ENCODE measurements around the gene PARD3B. TPM values are rescaled to one million over a fixed set of nuclear protein-coding genes. Genes with fewer than 3 reads are reported as not detected.

Gene PARD3B
- total RNA-seq, 4 donors from 2014 or later, result 6.5 to 17.3 (median 12.7) TPM

DNA sequence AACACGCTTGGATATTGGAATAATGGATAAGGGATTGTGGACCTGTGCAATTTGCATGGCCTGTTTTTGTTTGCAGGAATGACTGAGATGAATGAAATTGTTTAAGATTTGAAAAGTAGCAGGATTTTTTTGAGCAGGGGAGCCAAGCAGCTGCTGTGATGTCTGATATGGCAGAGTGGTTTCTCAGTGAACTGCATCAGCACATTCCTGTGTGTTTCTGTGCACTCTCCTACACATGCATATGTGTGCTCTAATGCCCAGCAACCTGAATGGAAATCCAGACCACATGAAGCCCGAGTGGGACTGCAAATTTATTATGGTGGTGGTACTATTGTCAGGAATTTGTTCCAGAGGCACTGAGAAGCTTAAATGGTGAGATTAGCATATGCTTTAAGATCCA, 161.7 kb downstream of the PARD3B start:
- intact Hi-C loops (cut with DNase I; ENCODE audit: low total_unique reads), result no loop called here
- TF ChIP-seq POLR2A (IDR thresholded peaks at IDR 0.05), result no peak
- TF ChIP-seq, protein P1, sequence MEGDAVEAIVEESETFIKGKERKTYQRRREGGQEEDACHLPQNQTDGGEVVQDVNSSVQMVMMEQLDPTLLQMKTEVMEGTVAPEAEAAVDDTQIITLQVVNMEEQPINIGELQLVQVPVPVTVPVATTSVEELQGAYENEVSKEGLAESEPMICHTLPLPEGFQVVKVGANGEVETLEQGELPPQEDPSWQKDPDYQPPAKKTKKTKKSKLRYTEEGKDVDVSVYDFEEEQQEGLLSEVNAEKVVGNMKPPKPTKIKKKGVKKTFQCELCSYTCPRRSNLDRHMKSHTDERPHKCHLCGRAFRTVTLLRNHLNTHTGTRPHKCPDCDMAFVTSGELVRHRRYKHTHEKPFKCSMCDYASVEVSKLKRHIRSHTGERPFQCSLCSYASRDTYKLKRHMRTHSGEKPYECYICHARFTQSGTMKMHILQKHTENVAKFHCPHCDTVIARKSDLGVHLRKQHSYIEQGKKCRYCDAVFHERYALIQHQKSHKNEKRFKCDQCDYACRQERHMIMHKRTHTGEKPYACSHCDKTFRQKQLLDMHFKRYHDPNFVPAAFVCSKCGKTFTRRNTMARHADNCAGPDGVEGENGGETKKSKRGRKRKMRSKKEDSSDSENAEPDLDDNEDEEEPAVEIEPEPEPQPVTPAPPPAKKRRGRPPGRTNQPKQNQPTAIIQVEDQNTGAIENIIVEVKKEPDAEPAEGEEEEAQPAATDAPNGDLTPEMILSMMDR (IDR thresholded peaks at IDR 0.05), result no peak
- 67 to 74% methylated on average over 2 of the region's 2 CpGs for WGBS, 2 donors
- H3K4me3 ChIP-seq (ENCODE audit: low read depth, poor library complexity, severe bottlenecking), result no peak overlapping the region
- DNase-seq (ENCODE audit: low spot score in 2 of 2), result no peak

DNA sequence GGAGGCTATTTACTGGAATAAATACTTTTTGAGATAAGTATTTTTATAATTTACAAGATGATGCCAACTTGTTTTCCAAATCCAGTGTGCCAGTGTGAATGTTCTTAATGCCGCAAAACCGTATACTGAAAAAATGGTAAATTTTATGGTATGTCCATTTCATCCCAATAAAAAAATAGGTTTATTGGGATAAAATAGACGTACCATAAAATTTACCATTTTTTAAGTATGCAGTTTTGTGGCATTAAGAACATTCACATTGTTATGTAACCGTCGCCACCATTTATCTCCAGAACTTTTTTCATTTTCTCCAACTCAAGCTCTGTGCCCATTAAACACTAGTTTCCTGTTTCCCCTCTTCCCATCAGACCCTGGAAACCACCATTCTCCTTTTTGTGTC, 167.9 kb downstream of the PARD3B start:
- intact Hi-C loops (cut with DNase I; ENCODE audit: low total_unique reads), result no loop called here
- DNase-seq (ENCODE audit: low spot score in 2 of 2), result no peak
- WGBS, 2 donors, result 77 to 88% methylated on average over 5 of the region's 5 CpGs
- no peak overlapping the region for H3K4me3 ChIP-seq (ENCODE audit: low read depth, poor library complexity, severe bottlenecking)
- TF ChIP-seq, protein P1 (IDR thresholded peaks at IDR 0.05), result no peak
- TF ChIP-seq POLR2A (IDR thresholded peaks at IDR 0.05), result no peak

DNA sequence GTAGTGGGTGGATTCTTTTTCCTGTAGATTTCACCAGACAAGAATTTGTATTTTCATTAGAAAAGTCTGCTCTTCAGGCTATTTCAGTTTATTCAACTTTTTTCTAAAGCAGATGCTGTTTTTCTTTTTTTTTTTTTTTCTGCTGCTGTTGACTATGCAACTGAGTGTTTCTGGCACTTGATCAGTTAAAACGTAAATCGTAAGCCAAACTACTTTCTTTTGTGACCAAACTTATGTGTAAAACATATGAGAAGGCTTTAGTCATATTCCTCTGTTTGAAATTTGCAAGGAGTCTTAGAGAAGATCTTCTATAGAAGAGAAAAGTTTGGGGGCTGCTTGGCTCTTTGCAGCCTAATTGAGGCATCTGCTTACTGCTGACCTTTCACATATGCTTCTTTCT, 170.1 kb downstream of the PARD3B start:
- WGBS, 2 donors, result 70 to 75% methylated on average over 2 of the region's 2 CpGs
- DNase-seq (ENCODE audit: low spot score in 2 of 2), result no peak
- H3K4me3 ChIP-seq (ENCODE audit: low read depth, poor library complexity, severe bottlenecking), result no peak overlapping the region
- intact Hi-C loops (cut with DNase I; ENCODE audit: low total_unique reads), result no loop called here
- TF ChIP-seq, protein P1 (IDR thresholded peaks at IDR 0.05), result no peak

DNA sequence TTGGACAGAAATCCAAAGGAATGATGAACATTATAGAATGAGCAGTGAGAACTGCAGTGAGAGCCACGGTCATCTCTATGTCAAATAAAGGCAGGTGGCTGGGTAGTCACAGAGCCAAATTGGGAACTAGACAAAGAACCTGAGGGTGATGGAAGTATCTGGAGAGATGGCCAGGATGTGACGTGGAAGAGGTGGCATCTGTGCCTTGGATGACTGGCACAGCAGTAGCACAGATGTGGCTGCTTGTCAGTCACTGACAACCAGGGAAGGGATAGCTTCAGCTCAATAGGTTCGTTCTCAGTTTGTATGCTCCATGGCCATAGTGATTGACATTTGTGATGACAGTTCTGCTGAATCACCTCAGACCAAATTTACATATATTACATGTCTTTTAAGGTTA, 172.3 kb downstream of the PARD3B start:
- intact Hi-C loops (cut with DNase I; ENCODE audit: low total_unique reads), result no loop called here
- 90 to 96% methylated on average over 3 of the region's 3 CpGs for WGBS, 2 donors
- no peak overlapping the region for H3K4me3 ChIP-seq (ENCODE audit: low read depth, poor library complexity, severe bottlenecking)
- no peak for DNase-seq (ENCODE audit: low spot score in 2 of 2)
- TF ChIP-seq POLR2A (IDR thresholded peaks at IDR 0.05), result no peak
- TF ChIP-seq, protein P1 (IDR thresholded peaks at IDR 0.05), result no peak

DNA sequence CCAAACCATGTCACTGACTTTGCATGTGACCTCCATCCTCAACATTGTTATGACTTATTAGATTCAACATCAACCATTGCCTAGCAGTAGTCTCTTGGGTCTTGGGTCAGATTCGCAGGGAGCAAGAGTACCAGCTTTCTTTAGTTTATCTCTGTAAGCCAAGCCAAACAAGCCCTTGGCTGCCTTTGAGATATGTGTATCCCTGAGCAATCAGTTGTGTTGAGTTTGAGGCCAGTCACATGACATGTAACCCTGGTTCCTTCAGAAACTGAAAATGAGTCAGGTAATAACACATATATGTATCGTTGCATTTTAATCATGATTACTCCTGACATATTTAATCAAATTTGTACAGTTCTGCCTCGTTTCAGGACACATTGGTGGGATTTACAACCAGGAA, 173.3 kb downstream of the PARD3B start:
- TF ChIP-seq, protein P1 (IDR thresholded peaks at IDR 0.05), result no peak
- TF ChIP-seq POLR2A (IDR thresholded peaks at IDR 0.05), result no peak
- intact Hi-C loops (cut with DNase I; ENCODE audit: low total_unique reads), result no loop called here
- H3K4me3 ChIP-seq (ENCODE audit: low read depth, poor library complexity, severe bottlenecking), result no peak overlapping the region
- no peak for DNase-seq (ENCODE audit: low spot score in 2 of 2)
- 86 to 94% methylated on average over 3 of the region's 3 CpGs for WGBS, 2 donors

DNA sequence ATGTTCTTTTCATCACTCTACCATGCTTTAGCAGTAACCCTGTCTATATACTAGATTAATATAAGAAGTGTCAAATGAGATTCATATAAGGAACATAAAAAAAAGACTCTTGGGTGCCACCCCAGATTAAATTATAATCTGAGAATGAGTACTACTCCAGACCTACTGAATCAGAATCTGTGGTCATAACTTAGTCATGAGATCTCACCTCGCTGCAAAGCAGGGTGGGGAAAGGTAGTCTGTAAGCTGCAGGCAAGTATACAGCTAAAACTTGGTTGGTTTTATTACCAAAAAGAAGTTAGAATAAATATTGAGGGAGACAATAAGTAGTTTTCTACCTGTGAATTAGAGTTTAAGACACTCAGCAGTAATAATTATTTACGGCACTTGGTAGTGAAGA, 175.6 kb downstream of the PARD3B start:
- no peak for TF ChIP-seq POLR2A (IDR thresholded peaks at IDR 0.05)
- TF ChIP-seq, protein P1 (IDR thresholded peaks at IDR 0.05), result no peak
- WGBS, 2 donors, result 93 to 100% methylated on average over 2 of the region's 2 CpGs
- intact Hi-C loops (cut with DNase I; ENCODE audit: low total_unique reads), result no loop called here
- H3K4me3 ChIP-seq (ENCODE audit: low read depth, poor library complexity, severe bottlenecking), result no peak overlapping the region
- no peak for DNase-seq (ENCODE audit: low spot score in 2 of 2)

All from lower leg skin (tissue), 4 donors.